K562 (cell line): ENCODE measurements around the gene RGS3. TPM values are rescaled to one million over a fixed set of nuclear protein-coding genes. Genes with fewer than 3 reads are reported as not detected.

Source experiments
- GABPB2 ChIP-seq: fragments of 250-450 bp; sonication (Bioruptor Pico); conservative IDR thresholded peaks from 2 replicates; pipeline ENCODE4 v1.5.1; 2021; ENCODE audit warnings: mild to moderate bottlenecking
- NFE2L1 ChIP-seq: fragments of 450-650 bp; IDR thresholded peaks from 2 replicates; pipeline ENCODE4 v1.6.1; 2016; ENCODE audit warnings: missing genetic modification characterization, low read depth, mild to moderate bottlenecking, missing compliant biosample characterization, moderate library complexity, borderline replicate concordance
- POLR2AphosphoS2 ChIP-seq: IDR thresholded peaks from 2 replicates; pipeline ENCODE4 v1.6.1; 2012; ENCODE audit warnings: low read length, improper control_type of control experiment
- SMARCA5 ChIP-seq: fragments of 450-650 bp; IDR thresholded peaks from 2 replicates; pipeline ENCODE4 v1.6.1; 2016
- TBP ChIP-seq: optimal IDR thresholded peaks from 2 replicates; pipeline ENCODE3; 2011; ENCODE audit warnings: low read depth, low read length, improper control_type of control experiment
- ZNF12 ChIP-seq: sonication (generic); formaldehyde crosslinking; IDR thresholded peaks from 2 replicates; pipeline ENCODE4 v1.4.0; 2020; ENCODE audit warnings: mild to moderate bottlenecking, missing genetic modification reagents
- polyA plus RNA-seq, 8 experiments: library from polyadenylated mRNA; depleted of rRNA in 4 of 8; stranded (reverse) in 5 of 8; unstranded in 3 of 8; fragments of >200 nt; fragmentation: Nextera tagmentation in 2 of 8; fragmentation: Illumina TruSeq in 1 of 8; extraction: Ambion mirVana in 2 of 8; extraction: Trizol in 1 of 8; gene quantifications; 2 replicates each; pipeline versions ENCODE4 v1.2.1 to v1.2.3, GENCODE V29; 2011 to 2014; ENCODE audit warnings: inconsistent platforms in 1 of 8, missing spikeins in 1 of 8
- total RNA-seq, 7 experiments: library from RNA; depleted of rRNA in 6 of 7; stranded (reverse); fragments of >200 nt in 6 of 7; fragmentation: Illumina TruSeq in 2 of 7; extraction: Trizol in 2 of 7; gene quantifications; 2 replicates each; pipeline versions ENCODE4 v1.2.1 to v1.2.3, GENCODE V29; 2011 to 2021; ENCODE audit warnings: low replicate concordance in 1 of 7
- TF ChIP-seq, protein P1 (sequence below): sonication (generic); formaldehyde crosslinking; IDR thresholded peaks from 2 replicates; pipeline ENCODE4 v1.8.1; 2023; ENCODE audit warnings: mild to moderate bottlenecking, missing genetic modification reagents, moderate library complexity
- TF ChIP-seq, protein P2 (sequence below), 2 experiments: fragments of 450-650 bp; IDR thresholded peaks; 2 replicates each; pipeline ENCODE4 v1.6.1; 2016; ENCODE audit warnings: mild to moderate bottlenecking in 2 of 2, borderline replicate concordance in 1 of 2, low read depth in 1 of 2, moderate library complexity in 1 of 2
- TF ChIP-seq, protein P3 (sequence below): IDR thresholded peaks from 2 replicates; pipeline ENCODE4 v1.6.1; 2011; ENCODE audit warnings: borderline replicate concordance, low read depth, mild to moderate bottlenecking, moderate library complexity, low read length; ENCODE audit not compliant: insufficient read depth, poor library complexity, severe bottlenecking

The RGS3 gene
- total and polyA plus RNA-seq, 9 of the 15 experiments (the other 6 are each of a cell fraction or from before 2014, with no cell fraction given): 0.08 to 2.9 (median 0.95) TPM

DNA sequence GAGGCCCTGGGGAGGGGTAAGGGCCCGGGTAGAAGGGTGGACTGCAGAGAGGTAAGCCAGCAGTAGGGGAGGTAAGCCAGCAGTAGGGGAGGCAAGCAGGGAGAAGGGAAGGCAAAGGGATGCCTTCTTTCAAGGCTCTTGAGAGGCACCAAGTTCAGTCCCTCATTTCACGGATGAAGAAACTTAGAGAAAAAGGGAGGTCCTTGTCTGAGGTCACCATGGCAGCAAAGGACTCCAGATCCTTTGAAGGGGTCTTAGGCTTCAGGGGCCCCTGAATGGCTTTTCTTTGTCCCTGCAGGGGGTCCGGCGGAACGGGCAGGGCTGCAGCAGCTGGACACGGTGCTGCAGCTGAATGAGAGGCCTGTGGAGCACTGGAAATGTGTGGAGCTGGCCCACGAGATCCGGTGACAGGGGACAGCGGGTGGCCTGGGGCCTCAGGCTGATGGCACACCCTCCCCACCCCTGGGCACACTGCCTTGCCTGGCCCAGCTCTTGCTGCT, 42.6 kb downstream of the RGS3 start (continued):
- TF ChIP-seq, protein P1, sequence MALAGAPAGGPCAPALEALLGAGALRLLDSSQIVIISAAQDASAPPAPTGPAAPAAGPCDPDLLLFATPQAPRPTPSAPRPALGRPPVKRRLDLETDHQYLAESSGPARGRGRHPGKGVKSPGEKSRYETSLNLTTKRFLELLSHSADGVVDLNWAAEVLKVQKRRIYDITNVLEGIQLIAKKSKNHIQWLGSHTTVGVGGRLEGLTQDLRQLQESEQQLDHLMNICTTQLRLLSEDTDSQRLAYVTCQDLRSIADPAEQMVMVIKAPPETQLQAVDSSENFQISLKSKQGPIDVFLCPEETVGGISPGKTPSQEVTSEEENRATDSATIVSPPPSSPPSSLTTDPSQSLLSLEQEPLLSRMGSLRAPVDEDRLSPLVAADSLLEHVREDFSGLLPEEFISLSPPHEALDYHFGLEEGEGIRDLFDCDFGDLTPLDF (CRISPR knock-in tag): no peak
- TF ChIP-seq SMARCA5 (no peak), ZNF12 (CRISPR knock-in tag) (no peak), POLR2AphosphoS2 (no peak), TBP (no peak), NFE2L1 (tag) (no peak), GABPB2 (no peak)
- TF ChIP-seq, protein P2, sequence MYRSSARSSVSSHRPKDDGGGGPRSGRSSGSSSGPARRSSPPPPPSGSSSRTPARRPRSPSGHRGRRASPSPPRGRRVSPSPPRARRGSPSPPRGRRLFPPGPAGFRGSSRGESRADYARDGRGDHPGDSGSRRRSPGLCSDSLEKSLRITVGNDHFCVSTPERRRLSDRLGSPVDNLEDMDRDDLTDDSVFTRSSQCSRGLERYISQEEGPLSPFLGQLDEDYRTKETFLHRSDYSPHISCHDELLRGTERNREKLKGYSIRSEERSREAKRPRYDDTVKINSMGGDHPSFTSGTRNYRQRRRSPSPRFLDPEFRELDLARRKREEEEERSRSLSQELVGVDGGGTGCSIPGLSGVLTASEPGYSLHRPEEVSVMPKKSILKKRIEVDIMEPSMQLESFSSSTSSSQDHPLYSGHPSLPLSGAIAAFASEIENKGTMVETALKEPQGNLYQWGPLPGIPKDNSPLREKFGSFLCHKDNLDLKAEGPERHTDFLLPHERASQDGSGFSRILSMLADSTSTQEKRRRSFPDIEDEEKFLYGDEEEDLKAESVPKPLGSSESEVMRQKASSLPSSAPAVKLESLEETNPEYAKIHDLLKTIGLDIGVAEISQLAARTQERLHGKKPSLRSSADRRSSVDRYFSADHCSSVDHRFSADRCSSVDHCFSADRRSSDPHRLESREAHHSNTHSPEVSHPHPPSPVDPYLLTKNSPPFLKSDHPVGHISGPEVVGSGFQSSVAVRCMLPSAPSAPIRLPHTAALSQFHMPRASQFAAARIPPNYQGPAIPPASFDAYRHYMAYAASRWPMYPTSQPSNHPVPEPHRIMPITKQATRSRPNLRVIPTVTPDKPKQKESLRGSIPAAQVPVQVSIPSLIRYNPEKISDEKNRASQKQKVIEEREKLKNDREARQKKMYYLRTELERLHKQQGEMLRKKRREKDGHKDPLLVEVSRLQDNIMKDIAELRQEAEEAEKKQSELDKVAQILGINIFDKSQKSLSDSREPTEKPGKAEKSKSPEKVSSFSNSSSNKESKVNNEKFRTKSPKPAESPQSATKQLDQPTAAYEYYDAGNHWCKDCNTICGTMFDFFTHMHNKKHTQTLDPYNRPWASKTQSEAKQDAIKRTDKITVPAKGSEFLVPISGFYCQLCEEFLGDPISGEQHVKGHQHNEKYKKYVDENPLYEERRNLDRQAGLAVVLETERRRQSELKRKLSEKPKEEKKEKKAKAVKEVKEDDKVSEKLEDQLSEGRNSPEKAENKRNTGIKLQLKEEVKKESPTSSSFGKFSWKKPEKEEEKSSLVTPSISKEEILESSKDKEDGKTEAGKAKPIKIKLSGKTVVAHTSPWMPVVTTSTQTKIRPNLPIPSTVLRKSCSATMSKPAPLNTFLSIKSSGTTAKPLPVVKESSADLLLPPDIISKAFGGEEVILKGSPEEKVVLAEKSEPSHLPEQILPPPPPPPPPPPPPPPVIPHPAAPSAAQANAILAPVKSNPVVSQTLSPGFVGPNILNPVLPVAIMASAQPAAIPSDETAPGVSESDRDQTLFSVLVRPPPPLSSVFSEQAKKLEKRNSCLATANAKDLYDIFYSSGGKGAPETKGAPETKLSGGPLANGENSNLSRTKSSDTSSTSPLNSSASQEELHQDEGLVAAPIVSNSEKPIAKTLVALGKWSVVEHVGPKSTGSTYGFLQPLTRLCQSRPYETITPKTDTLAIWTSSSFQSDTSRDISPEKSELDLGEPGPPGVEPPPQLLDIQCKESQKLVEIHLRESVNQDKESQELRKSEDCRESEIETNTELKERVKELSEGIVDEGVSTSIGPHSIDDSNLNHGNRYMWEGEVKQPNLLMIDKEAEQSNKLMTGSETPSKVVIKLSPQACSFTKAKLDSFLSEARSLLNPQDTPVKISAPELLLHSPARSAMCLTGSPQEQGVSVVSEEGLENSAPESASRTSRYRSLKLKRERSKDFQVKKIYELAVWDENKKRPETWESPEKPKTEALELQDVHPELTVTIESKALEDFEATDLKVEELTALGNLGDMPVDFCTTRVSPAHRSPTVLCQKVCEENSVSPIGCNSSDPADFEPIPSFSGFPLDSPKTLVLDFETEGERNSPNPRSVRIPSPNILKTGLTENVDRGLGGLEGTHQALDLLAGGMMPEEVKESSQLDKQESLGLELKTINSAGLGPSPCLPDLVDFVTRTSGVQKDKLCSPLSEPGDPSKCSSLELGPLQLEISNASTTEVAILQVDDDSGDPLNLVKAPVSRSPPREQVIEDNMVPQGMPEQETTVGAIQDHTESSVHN (IDR thresholded peaks at IDR 0.05; ENCODE audit: borderline replicate concordance in 1 of 2, low read depth in 1 of 2): no peak
- TF ChIP-seq, protein P3, sequence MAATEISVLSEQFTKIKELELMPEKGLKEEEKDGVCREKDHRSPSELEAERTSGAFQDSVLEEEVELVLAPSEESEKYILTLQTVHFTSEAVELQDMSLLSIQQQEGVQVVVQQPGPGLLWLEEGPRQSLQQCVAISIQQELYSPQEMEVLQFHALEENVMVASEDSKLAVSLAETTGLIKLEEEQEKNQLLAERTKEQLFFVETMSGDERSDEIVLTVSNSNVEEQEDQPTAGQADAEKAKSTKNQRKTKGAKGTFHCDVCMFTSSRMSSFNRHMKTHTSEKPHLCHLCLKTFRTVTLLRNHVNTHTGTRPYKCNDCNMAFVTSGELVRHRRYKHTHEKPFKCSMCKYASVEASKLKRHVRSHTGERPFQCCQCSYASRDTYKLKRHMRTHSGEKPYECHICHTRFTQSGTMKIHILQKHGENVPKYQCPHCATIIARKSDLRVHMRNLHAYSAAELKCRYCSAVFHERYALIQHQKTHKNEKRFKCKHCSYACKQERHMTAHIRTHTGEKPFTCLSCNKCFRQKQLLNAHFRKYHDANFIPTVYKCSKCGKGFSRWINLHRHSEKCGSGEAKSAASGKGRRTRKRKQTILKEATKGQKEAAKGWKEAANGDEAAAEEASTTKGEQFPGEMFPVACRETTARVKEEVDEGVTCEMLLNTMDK: no peak
